ENCODE results near the gene RPH3AL.
A peak's percentile ranks its signal among the peaks of the same experiment; 100 is the strongest.

Gene RPH3AL

DNA sequence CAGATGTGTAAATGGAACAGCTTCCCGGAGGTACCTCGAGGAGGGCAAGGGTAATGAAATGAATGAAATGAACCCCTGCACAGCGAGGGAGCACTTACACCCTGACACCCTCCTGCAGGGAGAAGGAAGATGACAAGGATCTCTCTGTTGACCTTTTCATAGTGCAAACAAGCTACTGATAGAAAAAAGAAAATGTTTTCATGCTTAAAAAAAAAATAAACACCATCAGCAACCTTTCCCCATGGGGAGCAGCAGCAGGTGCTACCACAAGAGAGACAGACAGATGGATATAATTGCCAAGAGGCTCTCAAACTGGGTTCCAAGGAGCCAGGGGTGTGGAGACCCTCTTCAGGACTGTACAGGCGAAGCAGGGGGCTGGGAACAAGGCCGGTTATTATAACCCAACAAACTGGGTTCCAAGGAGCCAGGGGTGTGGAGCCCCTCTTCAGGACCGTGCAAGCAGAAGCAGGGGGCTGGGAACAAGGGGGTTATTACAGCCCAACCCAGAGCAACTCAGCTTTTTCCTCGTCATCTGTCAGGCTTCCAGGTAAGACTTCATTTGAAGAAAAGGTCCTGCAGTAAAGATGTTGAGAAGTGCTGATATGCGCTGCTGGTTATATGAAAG lies 718 bp upstream of the RPH3AL start:
- DNase-seq, result no peak

DNA sequence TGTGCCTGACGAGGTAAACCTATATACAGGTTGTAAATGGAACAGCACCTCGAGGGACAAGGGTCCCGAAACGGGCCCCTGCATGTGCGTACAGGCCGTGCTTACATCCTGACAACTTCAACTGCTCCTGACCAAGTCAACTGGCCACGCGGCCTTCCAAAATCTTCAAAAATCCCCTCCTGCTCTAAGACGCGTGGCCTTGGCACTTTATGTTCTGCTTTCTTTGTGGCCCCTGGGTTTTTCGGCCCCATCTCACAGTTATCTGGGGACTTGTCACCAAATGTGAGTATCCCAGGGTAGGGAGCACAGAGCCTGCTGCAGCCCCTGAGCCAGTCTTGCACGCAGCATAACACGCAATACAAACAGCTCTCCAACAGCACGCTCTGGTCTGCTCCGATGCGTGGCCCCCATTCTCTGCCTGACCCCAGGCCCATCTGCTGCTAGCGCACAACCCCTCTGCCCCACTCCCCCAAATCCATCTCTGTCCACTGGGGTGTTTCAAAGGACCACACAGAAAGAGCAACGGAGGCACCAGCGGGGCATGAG lies 659 bp downstream of the RPH3AL start:
- DNase-seq, result no peak

GRCh38 chr17:351449-351738 lies 1.2 kb downstream of the RPH3AL start:
- DNase-seq, result no peak

DNA sequence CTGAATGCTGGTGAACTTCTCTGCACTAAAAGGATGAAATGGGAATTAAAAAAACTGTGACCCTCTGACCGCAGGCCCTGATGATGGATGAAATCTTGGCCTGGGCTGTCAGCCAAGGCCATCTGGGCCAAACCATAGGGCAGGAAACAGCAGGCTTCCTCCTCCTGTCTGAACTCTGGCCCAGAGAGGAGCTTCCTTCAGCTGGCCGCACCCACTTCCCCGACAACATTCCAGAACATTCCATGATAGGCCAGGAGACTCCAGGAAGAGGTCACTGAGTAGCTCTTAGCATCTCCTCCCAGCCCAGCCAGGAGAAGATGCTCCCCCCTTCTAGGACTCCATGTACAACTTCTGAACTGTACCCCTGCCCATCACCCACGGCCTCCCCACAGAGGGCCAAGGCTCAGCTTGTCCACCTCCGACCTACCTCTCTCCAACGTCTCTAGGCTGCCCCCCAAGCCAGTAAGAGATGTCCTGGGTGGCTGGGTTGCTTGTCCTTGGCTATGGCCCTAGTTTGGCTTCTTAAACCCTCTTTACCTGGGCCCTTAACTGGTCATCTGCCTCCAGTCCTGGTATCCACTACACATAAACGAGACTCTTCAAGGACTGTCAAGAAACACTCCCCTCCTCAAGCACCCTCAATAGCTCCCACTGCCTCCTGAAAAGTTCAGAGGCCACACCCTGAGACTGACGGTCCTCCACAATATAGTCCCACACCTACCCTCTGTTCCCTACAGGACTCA lies 1.7 kb downstream of the RPH3AL start:
- peak; percentile 22 for DNase-seq

GRCh38 chr17:349666-350065 lies 2.9 kb downstream of the RPH3AL start:
- peak; percentile 4 for DNase-seq

DNA sequence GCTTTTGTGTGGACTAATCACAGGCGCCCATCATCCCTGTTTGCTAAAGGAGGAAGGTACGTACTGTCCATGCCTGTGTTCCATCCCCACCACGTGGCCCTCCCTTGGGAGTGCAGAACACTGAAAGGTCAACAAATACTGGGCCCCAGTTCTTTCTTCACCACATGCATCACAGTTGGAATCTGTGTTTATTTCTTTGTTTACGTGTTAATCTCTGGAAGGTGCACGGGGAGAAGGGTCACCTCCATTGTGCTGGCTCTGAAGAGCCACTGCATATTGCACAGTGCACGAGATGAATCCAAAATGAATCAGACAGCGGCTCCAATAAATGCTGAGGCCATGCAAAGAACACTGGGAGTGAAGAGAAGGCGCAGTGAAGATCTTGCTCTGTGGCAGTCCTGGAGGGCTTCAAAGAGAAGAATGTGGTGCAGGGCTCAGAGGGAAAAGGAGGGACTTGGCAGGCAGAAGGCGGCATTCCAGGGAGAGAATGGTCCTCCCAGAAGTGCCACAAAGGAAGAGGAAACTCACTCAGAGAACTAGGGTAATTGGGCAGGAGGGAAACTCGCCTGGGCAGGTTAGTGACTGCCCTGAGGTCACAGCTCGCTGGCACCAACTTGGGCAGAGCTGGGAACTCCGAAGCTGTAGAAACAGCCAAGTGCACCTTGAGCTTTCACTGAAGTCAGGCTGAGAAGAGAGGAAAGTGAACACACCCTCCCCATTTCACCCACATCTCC lies 3.7 kb downstream of the RPH3AL start:
- no peak for DNase-seq

- no peak for DNase-seq
These were observed 4.6 kb downstream of the RPH3AL start for GRCh38 chr17:348012-348411.

- DNase-seq, result no peak
These were observed 5.2 kb downstream of the RPH3AL start for GRCh38 chr17:347309-347899.

DNA sequence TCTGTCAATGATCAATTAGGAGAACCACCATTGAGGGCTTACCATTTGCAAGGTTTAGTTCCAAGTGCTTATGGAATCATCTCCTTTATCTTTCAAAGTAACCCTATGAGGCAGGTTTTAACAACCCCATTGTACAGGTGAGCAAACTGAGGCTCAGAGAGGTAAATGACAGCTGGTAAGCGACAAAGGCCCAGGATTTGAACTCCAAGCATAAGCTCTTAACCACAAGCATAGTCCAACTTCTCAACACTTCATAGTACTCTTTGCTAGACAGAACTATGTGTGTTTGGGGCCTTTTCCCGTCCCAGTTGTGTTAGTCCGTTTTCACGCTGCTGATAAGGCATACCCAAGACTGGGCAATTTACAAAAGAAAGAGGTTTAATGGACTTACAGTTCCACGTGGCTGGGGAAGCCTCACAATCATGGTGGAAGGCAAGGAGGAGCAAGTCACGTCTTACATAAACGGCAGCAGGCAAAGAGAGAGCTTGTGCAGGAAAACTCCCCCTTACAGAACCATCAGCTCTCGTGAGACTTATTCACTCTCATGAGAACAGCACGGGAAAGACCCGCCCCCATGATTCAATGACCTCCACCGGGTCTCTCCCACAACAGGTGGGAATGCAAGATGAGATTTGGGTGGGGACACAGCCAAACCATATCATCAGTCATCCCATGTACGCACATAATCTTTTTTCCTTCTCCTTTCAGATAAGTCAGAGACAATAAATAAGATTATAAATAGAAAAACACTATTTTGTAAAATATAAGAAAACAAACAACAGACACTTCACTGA lies 6.4 kb downstream of the RPH3AL start:
- DNase-seq, result no peak

- DNase-seq, result no peak
These were observed 7.3 kb downstream of the RPH3AL start for GRCh38 chr17:345261-345660.

DNA sequence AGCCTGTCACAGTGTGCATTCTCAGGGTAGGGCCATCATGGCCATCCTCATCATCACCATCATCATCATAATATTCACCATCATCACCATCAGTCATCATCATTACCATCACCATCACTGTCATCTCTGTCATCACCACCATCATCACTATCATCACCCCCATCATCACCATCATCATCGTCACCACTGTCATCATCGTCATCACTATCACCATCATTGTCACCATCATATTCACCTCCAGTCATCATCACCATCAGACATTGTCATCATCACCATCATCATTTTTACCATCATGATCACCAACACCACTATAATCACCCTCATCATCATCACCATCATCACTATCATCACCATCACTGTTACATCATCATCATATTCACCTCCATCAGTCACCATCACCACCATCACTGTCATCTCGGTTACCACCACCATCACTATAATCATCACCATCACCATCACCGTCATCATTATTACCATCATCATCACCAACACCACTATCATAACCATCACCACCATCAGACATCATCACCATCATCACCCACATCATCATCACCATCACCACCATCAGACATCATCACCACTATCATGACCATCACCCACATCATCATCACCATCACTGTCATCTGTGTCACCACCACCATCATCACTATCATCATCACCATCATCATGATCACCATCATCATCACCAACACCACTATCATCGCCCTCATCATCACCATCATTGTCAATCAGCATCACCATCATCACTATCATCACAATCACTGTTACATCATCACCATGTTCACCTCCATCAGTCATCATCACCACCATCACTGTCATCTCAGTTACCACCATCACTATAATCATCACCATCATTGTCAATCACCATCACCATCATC lies 8.5 kb downstream of the RPH3AL start:
- DNase-seq, result no peak

DNA sequence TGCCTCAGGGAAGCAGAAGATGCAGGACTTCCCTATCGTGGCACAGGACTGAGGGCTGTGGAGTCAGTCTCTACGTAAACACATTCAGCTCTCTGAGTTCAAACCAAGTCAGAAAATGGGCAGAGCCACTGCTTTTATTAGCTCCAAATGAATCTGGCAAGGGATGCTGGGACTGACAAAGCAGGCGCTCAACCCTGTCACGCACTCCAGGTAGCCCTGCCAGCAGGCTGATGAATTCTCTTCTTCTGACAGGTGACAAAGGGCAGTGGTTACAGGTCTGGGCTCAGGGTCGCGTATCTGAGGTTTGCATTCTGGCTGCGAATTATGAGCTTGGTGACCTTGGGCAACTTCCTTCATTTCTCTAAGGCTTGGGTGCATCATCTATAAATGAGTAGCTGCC lies 9.4 kb downstream of the RPH3AL start:
- DNase-seq, result no peak

GRCh38 chr17:340074-340473 lies 12.5 kb downstream of the RPH3AL start:
- DNase-seq, result no peak

- no peak for DNase-seq
These were observed 13.2 kb downstream of the RPH3AL start for GRCh38 chr17:339193-340061.

GRCh38 chr17:338442-339192 lies 14.0 kb downstream of the RPH3AL start:
- DNase-seq, result no peak

DNA sequence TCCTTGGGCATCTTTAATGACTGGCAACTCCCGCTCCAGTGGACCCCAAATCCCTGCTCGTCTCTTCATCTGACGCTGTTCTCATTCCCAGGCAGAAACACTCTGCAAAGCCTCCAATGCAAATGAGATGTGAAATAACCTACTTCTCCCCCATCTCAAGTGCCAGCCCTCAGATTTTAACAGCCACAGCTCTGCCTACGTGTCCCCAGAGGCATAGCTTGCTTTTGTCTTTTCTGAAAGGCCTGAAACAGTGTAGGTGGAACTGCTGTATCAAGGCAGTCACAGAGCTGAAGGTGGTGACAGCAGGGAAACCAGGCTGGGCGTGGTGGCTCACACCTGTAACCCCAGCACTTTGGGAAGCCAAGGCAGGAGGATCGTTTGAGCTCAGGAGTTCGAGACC lies 14.7 kb downstream of the RPH3AL start:
- no peak for DNase-seq

DNA sequence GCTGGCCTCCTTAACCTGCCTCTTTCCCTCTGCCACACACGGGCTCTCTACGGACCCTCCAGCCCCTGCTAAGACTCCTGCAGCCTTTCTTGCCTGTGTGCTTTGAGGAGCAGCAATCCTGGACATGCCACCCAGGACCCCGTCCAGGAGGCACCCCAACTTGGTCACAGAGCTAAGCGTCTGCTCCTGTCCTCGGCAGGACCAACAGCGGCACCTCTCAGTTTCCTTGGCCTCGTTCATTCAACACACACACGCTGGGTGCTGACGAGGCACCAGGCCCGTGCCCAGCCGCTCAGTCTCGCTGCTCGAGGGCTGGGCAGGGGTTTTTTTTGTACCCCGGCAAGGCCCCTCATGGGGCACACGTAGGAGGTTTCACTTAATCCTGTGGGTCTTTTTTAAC lies 15.2 kb downstream of the RPH3AL start:
- DNase-seq, result no peak

GRCh38 chr17:337022-337420 lies 15.6 kb downstream of the RPH3AL start:
- DNase-seq, result no peak

- DNase-seq, result peak; percentile 33
These were observed 16.2 kb downstream of the RPH3AL start for GRCh38 chr17:336110-337021.
